GM18907 (cell line): ENCODE data around the gene HIP1.
"Not testable (repeated sequence)": the region's sequence is repeated elsewhere in the genome, so short reads cannot be mapped to it uniquely, and the experiment has no call there.

ENCODE experiments used
- ATAC-seq: cut with Tn5 transposase; IDR thresholded peaks from one replicate; pipeline ENCODE4 v1.9.1; 2021; ENCODE audit warnings: mild to moderate bottlenecking, moderate library complexity; ENCODE audit not compliant: unreplicated experiment

HIP1 gene

GRCh38 chr7:75687246-75688088, 51.3 kb downstream of the HIP1 start:
- ATAC-seq: no peak

DNA sequence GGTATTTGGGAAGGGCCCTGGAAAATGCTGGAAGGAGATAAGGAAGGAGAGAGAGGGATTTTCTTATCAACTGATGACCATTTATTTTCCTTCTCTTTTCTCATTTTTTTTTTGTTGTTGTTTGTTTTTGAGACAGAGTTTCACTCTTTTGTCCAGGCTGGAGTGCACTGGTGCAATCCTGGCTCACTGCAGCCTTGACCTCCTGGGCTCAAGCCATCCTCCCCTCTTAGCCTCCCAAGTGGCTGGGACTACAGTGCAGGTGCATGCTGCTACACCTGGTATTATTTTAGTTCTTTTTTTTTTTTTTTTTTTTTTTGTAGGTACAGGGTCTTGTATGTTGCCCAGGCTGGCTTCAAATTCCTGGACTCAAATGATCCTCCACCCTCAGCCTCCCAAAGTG, 52.2 kb downstream of the HIP1 start:
- ATAC-seq: no peak

DNA sequence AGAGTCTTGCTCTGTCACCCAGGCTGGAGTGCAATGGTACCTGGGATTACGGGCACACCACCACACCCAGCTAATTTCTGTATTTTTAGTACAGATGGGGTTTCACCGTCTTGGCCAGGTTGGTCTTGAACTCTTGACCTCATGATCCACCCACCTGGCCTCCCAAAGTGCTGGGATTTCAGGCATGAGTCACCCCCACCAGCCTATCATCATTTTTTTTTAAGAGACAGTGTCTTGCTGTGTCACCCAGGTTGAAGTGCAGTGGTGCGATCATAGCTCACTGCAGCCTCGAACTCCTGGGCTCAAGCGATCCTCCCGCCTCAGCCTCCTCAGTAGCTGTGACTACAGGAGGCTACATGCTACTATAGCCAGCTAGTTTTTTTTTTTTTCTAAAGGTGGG, 56.7 kb downstream of the HIP1 start:
- not testable (repeated sequence) for ATAC-seq

- ATAC-seq: no peak
Measured at GRCh38 chr7:75679060-75679459, 59.7 kb downstream of the HIP1 start.

DNA sequence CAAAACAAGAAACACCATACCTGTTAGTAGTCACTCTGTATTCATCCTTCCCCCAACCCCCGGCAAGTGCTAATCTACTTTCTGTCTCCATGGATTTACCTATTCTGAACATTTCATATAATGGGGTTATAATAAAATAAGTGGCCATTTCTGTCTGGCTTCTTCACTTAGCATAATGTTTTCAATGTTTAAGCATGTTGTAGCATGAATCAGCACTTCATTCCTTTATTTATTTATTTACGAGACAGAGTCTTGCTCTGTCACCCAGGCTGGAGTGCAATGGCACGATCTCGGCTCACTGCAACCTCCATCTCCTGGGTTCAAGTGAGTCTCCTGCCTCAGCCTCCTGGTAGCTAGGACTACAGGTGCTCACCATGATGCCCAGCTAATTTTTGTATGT, 69.2 kb downstream of the HIP1 start:
- ATAC-seq: no peak

GRCh38 chr7:75667938-75668337, 70.8 kb downstream of the HIP1 start:
- ATAC-seq: no peak

- peak; percentile 60 for ATAC-seq
Measured at GRCh38 chr7:75663302-75663907, 75.3 kb downstream of the HIP1 start.

- peak; percentile 90 for ATAC-seq
Measured at GRCh38 chr7:75662579-75663301, 76.0 kb downstream of the HIP1 start.

- no peak for ATAC-seq
Measured at GRCh38 chr7:75660566-75661215, 78.0 kb downstream of the HIP1 start.

DNA sequence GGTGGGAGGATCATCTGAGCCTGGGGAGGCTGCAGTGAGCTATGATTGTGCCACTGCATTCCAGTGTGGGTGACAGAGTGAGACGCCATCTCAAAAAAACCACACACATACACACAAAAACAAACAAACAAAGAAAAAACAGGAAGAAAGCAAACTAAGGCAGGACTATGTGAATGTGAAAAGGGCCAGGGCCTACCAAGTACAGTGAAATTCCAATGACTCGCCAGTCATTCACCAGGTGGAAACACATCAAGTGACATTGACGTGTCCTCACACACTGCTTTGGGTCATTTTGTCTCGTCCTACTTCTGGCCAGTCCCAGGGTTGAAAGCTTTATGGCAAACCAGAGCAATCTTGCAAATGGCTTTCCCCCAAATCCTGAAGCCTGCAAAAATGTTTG, 79.9 kb downstream of the HIP1 start:
- no peak for ATAC-seq

DNA sequence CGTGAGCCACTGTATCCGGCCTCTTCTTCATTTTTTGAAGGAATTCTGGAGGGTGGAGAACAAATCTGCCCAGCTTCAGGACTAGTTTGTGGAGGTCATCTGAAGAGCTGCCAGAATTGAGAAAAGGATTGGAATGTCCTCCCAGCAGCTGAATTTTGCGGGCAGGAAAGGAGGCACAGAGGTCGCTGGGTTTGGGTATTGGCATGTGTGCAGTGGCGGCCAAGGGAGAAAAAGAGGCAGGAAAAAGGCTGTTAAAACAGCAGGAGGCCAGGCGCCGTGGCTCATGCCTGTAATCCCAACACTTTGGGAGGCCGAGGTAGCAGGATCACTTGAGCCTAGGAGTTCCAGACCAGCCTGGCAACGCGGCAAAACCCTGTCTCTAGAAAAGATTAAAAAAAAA, 80.4 kb downstream of the HIP1 start:
- no peak for ATAC-seq

GRCh38 chr7:75657866-75658265, 80.9 kb downstream of the HIP1 start:
- no peak for ATAC-seq

GRCh38 chr7:75656740-75657139, 82.0 kb downstream of the HIP1 start:
- ATAC-seq: no peak

DNA sequence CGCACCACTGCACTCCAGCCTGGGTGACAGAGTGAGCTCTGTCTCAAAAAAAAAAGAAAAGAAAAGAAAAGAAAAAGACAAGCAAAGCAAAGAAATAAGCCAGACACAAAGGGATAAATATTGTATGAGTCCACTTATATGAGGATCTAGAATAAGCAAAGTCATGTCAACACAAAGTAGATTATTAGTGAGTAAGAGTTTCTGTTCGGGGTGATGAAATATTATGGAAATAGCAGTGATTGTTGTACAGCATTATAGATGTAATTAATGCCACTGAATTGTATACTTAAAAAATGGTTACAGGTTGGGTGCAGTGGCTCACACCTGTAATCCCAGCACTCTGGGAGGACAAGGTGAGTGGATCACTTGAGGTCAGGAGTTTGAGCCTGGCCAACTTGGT, 83.2 kb downstream of the HIP1 start:
- ATAC-seq: no peak

DNA sequence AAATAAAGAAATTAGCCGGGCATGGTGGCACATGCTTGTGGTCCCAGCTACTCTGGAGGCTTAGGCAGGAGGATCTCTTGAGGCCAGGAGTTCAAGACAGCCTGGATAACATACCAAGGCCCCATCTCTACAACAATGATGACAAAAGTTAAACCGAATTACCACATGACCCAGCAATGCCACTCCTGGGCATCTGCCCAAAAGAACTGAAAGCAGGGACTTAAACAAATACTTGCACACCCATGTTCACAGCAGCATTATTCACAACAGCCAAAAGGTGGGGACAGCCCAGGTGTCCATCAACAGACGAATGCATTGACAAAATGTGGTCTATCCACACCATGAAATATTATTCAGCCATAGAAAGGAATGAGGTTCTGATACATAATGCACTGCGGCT, 83.9 kb downstream of the HIP1 start:
- ATAC-seq: no peak

- no peak for ATAC-seq
Measured at GRCh38 chr7:75653651-75654050, 85.1 kb downstream of the HIP1 start.

DNA sequence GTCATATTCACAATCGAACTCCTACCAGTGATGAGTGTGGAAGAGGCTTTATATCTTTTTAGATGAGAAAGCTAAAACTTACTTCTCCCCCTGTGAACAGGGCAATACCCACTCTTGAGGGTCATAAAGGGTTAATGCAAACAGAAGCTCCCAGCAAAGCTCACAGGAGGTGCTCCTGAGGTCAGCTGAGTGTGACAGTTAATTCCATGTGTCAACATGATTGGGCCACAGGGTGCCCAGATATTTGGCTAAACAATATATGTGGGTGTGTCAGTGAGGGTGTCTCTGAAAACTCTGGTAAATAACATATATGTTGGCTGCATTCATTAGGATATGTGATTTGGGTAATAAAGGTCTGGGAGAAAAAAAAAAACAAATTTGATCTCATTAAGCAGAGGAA, 86.0 kb downstream of the HIP1 start:
- ATAC-seq: no peak

GRCh38 chr7:75650681-75651080, 88.1 kb downstream of the HIP1 start:
- no peak for ATAC-seq

DNA sequence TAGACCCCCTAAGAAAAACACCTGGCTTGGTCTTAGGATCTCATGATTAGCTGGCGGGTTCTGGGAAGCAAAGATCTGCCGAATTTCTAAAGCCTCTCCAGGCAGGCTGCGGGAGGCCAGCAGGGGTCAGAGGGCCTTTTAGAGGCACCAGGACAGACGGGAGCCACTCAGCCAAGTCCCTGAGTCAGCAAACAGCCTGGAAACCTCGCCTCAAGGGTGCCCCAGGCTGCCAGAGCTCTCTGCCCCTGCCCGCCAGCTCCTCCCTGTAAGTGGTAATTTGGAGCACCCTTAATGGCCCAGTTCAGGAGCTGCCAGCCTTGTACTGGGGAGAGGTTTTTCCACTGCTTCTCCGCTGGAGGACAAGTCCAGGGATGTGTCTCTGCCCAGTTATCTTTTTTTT, 88.7 kb downstream of the HIP1 start:
- ATAC-seq: no peak

GRCh38 chr7:75649462-75649861, 89.3 kb downstream of the HIP1 start:
- ATAC-seq: no peak

DNA sequence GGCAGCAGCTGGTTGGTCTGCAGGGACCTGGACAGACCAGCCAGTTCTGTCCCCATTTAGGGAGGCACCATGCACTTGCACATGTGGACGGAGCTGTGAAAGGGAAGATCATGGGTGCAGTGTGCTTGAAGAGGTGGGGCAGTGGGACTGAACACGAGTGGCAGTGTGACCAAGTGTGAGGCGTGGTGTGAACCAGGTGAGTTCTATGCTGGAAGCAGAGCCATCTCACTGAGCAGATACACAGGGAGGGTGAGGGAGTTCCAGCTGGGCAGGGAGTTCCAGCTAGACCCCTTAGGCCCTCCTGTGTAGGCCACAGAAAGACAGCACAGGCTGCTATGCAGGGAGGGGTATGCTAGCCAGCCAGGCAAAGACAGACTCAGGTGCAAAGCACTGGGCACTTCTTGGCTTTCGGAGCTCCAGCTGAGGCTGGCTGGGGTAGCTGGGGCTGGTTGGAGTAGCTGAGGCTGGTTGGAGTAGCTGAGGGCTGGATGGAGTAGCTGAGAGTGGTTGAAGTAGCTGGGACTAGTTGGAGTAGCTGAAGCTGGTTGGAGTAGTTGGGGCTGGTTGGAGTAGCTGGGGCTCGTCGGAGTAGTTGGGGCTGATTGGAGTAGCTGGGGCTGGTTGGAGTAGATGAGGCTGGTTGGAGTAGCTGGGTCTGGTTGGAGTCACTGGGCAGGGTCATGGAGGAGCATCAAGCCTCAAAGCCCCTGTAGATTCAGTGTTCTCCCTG, 90.9 kb downstream of the HIP1 start:
- ATAC-seq: no peak
